Epithelial cell of esophagus (primary cell): ENCODE measurements around the gene PIBF1.
A peak's percentile ranks its signal among the peaks of the same experiment; 100 is the strongest.
"Not testable (repeated sequence)": the region's sequence is repeated elsewhere in the genome, so short reads cannot be mapped to it uniquely, and the experiment has no call there.

Experiments used
- DNase-seq: peaks from one replicate; pipeline ENCODE4 v3.0.0; 2010; ENCODE audit warnings: low read depth
- H3K4me3 ChIP-seq: 2 replicates; pipeline ENCODE4 v1.5.1; 2011; ENCODE audit warnings: mild to moderate bottlenecking, low read length, control low read depth
- TF ChIP-seq, protein P1 (sequence below): IDR thresholded peaks from 2 replicates; pipeline ENCODE4 v1.5.1; 2011; ENCODE audit warnings: low read depth, mild to moderate bottlenecking, low read length, control low read depth, inconsistent platforms; ENCODE audit not compliant: insufficient read depth; ENCODE audit errors: missing control alignments

The PIBF1 gene

DNA sequence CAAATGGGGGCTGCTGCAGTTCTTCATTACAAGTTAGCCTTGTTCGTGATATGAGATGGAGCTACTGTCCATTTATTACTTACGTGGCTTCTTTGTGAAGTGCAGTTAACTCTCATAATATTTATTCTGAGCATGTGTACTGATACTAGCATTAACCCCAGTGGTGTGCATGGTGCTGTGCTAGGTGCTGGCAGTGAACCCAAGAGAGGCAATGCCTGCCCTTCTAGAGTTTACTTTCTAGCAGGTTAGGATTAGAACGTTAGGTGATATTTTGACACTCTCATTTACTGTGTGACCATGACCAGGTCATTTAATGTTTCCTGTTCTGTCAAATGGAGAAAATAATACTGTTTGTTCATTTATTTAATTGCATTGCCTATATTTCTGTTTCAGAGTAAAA, 16.9 kb downstream of the PIBF1 start:
- TF ChIP-seq, protein P1, sequence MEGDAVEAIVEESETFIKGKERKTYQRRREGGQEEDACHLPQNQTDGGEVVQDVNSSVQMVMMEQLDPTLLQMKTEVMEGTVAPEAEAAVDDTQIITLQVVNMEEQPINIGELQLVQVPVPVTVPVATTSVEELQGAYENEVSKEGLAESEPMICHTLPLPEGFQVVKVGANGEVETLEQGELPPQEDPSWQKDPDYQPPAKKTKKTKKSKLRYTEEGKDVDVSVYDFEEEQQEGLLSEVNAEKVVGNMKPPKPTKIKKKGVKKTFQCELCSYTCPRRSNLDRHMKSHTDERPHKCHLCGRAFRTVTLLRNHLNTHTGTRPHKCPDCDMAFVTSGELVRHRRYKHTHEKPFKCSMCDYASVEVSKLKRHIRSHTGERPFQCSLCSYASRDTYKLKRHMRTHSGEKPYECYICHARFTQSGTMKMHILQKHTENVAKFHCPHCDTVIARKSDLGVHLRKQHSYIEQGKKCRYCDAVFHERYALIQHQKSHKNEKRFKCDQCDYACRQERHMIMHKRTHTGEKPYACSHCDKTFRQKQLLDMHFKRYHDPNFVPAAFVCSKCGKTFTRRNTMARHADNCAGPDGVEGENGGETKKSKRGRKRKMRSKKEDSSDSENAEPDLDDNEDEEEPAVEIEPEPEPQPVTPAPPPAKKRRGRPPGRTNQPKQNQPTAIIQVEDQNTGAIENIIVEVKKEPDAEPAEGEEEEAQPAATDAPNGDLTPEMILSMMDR, result no peak
- no peak overlapping the region for H3K4me3 ChIP-seq
- DNase-seq, result no peak

DNA sequence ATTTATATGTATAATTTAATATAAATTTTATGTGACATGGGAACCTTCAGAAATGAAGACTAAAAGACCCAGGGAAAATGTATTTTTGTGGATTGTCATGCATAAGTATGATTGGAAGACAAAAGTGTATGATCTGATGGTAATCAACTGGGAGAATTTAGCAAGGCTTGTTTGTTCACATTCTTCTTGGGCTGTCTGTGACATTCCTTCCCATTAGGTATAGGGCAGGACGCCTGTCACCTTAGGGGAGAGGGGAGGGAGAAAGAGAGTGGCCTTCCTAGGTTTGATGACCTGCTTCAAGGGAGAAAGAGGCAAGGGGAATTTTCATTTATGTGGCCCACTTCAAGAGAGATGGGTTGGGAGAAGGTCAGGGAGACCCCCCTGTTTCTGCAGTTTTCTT, 22.4 kb downstream of the PIBF1 start:
- no peak for DNase-seq
- H3K4me3 ChIP-seq, result no peak overlapping the region
- TF ChIP-seq, protein P1, result no peak

DNA sequence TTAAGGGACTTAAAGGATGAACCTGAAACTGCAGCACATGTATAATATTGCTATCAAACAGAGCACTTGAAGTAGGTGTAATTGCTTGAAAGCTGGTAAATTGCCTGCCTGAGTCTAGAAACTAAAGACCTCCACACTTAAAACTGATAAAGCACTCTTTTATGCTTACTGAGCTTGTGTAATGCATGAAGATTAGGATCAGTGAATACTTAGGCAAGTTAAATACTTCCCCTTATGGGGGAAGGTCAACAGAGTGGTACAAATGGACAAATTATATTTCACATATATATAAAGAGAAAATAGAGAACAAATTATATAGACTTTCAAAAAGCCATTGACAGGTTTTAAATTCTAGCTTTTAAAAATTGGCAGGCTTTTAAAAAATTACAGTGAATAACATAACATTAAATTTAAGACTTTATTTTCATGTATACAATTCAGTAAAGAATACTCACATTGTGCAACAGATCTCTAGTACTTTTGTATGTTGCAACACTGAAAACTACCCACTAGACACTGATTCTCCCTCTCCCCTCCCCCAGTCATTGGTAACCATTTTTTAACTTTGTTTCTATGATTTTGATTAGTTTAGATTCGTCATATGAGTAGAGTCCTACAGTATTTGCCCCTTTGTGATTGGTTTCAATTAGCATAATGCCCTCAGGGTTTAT, 23.9 kb downstream of the PIBF1 start:
- TF ChIP-seq, protein P1, result no peak
- no peak overlapping the region for H3K4me3 ChIP-seq
- DNase-seq, result no peak

DNA sequence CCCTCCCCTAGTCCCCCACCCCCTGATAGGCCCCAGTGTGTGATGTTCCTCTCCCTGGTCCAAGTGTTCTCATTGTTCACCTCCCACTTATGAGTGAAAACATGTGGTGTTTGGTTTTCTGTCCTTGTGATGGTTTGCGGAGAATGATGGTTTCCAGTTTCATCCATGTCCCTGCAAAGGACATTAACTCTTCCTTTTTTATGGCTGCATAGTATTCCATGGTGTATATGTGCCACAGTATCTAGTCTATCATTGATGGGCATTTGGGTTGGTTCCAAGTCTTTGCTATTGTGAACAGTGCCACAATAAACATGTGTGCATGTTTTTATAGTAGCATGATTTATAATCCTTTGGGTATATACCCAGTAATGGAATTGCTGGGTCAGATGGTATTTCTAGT, 24.6 kb downstream of the PIBF1 start:
- not testable (repeated sequence) for H3K4me3 ChIP-seq, DNase-seq

DNA sequence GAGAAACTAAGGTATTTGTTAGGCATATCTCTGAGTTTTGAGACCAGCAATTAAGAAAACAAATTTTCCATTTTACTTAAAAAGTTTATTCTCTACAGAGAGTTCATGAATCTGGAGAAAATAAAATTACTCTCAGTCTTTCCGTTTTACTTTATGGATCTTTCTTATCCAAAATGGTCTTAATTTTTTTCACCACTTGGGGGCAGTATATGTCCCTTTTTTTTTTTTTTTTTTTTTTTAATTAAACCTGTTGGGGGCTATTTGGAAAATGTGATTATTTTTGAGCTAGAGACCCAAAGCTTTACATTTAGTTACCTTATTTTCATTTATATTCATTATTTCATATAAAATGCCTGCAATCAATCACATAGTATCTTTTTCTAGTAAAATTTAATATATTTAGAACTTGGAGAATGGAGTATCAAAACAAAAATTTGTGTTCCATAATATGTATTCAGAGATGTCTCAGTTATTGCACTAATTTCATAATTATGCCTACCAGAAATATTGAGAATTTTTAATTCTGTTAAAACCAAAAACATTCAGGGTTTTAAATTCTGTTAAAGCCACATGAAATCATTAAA, 27.1 kb downstream of the PIBF1 start:
- DNase-seq, result peak; percentile 9
- H3K4me3 ChIP-seq, result no peak overlapping the region
- TF ChIP-seq, protein P1, result no peak

DNA sequence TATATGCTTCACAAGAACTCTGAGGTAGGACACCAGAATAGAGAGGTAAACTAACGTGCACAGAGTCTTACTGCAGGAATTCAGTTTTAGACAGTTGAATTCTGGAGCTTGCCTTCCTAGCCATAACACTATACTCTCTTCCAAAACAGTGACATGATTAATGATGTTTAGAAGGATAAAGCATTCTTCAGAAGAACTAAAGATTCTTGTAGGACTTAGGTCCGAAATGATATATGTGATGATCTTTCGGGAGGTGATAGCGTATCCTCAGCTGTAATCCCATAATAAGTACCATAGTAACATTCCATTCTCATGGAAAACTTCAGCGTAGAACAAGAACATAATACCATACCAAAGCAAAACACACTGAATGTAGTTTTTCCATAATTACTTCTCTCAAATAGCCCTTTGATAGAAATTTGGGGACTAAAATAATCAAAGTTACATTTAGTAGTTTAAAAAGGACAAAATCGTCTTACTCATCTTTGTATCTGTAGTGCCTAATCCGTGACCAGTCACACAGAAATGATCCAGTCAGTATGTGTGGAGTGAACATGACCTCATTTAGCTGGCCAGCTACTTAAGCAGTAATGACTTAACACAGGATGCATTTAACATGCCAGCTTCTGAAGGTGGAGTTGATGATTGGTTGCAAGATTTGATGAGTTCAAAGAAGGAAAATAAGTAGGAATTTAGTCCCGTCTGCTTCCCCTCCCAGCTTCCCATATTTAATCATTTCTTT, 38.4 kb downstream of the PIBF1 start:
- peak; percentile 53 for DNase-seq
- TF ChIP-seq, protein P1, result no peak
- H3K4me3 ChIP-seq, result no peak overlapping the region

DNA sequence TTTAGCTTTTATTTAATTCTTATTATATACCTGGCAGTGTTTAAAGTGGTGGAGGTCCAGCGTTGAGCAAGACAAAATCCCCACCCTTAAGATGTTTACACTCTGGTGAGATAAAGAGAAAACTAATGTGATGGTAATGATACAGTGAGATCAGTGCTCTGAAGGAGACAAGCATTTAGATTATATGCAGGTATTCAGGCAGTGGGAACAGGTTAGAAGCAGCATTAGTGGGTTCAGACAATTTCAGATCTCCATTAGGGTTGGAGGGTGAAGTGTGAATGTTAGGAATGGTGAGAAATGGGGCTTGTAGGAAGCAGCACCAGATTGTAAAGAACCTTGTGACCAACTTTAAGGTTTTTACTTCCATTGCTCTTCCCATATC, 39.0 kb downstream of the PIBF1 start:
- TF ChIP-seq, protein P1, result no peak
- no peak overlapping the region for H3K4me3 ChIP-seq
- no peak for DNase-seq
